ENCODE data around the gene SCGN. TPM values are rescaled to one million over a fixed set of nuclear protein-coding genes. Genes with fewer than 3 reads are reported as not detected.

Gene SCGN
- total and polyA plus RNA-seq, 2 of the 13 experiments (the other 11 are each of a cell fraction or from before 2014, with no cell fraction given): 2.9 to 29.0 TPM

- H3K27me3 ChIP-seq (ENCODE audit: control insufficient read depth in 1 of 2, insufficient read depth in 2 of 2, low read length in 2 of 2): no peaks in the 10 kb centered on the region
- FAIRE-seq (no peak), ATAC-seq (peak; percentile 30; the same call in 1 of the 3 replicates)
- no peak for TF ChIP-seq TP53 (CRISPR knock-in tag; conservative IDR thresholded peaks at IDR 0.05)
- TF ChIP-seq PITX1 (CRISPR knock-in tag; IDR thresholded peaks at IDR 0.05): 0 out of 2 replicates have a peak, but pooled peaks have one; percentile 30
- TF ChIP-seq ZNF280D (CRISPR knock-in tag; IDR thresholded peaks at IDR 0.05): peak; percentile 84; the same call in 1 of the 2 replicates
- TF ChIP-seq HMGXB3 (CRISPR knock-in tag; IDR thresholded peaks at IDR 0.05; ENCODE audit: borderline replicate concordance): no peak
- no peak for TF ChIP-seq HHEX (CRISPR knock-in tag; IDR thresholded peaks at IDR 0.05)
- no peak for TF ChIP-seq ZNF512B (CRISPR knock-in tag; IDR thresholded peaks at IDR 0.05; ENCODE audit: borderline replicate concordance)
- no peak for TF ChIP-seq ZNF691 (CRISPR knock-in tag; IDR thresholded peaks at IDR 0.05; ENCODE audit: borderline replicate concordance, low read depth)
- TF ChIP-seq BRCA1 (CRISPR knock-in tag; IDR thresholded peaks at IDR 0.05): no peak
- TF ChIP-seq U2AF2 (IDR thresholded peaks at IDR 0.05; ENCODE audit: low read depth, low read length): no peak
Observed at GRCh38 chr6:25641377-25641776, 10.6 kb upstream of the SCGN start.

More at GRCh38 chr6:25641377-25641776, 10.6 kb upstream of the SCGN start:
- H3K4me3 ChIP-seq (replicated peaks in 1 of 3; ENCODE audit: insufficient read depth in 1 of 3, low read depth in 2 of 3, low read length in 3 of 3): peak overlapping the region in 1 of 3 experiments; percentile 29; a peak in 1 of 6 replicates
- no peaks in the 10 kb centered on the region for H3K79me2 ChIP-seq (ENCODE audit: insufficient read depth, low read length)
- no peaks in the 10 kb centered on the region for H4K20me1 ChIP-seq (ENCODE audit: insufficient read depth, low read length)
- DNase-seq (ENCODE audit: low spot score): no peak
- H3K36me3 ChIP-seq (replicated peaks in 1 of 2; ENCODE audit: control insufficient read depth in 1 of 2, insufficient read depth in 2 of 2, low read length in 2 of 2): no peaks in the 10 kb centered on the region
- H2AFZ ChIP-seq (ENCODE audit: low read length): no peak overlapping the region
- H3K4me1 ChIP-seq (ENCODE audit: insufficient read depth, low read length): peaks cover 96% of the 10 kb centered on the region
- H3K4me2 ChIP-seq (ENCODE audit: low read depth, low read length): peak overlapping the region; percentile 67
- in situ Hi-C loops (cut with HindIII; ENCODE audit: extremely low pct_ligation_motif_present, low pct_unique_long_range_greater_than_20kb): no loop called here
- CTCF ChIA-PET (ENCODE audit: low intra/inter-chr PET ratio, low total read pairs): no interaction called here
- intact Hi-C loops (cut with micrococcal nuclease; ENCODE audit: unreplicated experiment): loop anchor here (5.0 kb wide), 1 partner anchor 271 kb away; no protein-coding TSS in a partner anchor
- no peaks in the 10 kb centered on the region for H3K9me3 ChIP-seq (ENCODE audit: low read length)
- 36% methylated on average over 5 of the region's 5 CpGs for WGBS (ENCODE audit: low lambda C conversion rate)
- no TSS peak for BruUV-seq (replicated peaks)
- peak overlapping the region; percentile 89 for H3K27ac ChIP-seq (ENCODE audit: extremely low read length, insufficient read depth, low read length)
- peak overlapping the region; percentile 53 for H3K9ac ChIP-seq (ENCODE audit: insufficient read depth, low read depth, low read length)
- POLR2A ChIA-PET: interaction anchor here (0.6 to 3.1 kb wide), 8 partner anchors 11 to 404 kb away, joined by 3 to 53 read pairs (median 5); partner anchors contain the start of gene SCGN
